Left forelimb (tissue), 1 donor: ENCODE results near the gene PROSER3.
"Not testable (repeated sequence)": the region's sequence is repeated elsewhere in the genome, so short reads cannot be mapped to it uniquely, and the experiment has no call there.

Experiments used
- DNase-seq: peaks from one replicate; pipeline ENCODE4 v3.0.0-alpha.2; 2018; ENCODE audit warnings: low spot score

PROSER3 gene

DNA sequence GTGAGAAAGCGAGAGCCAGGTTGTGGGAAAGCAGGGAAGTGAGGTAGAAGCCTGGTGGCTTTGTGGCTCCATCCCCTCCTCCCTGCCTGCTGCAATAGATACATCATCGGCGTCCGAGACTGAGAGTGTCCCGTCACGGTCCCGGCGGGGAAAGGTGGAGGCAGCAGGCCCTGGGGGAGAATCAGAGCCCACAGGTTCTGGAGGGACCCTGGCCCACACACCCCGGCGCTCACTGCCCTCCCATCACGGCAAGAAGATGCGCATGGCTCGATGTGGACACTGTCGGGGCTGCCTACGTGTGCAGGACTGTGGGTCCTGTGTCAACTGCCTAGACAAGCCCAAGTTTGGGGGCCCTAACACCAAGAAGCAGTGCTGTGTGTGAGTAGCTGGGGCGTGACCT is 35.1 kb upstream of the PROSER3 start:
- no peak for DNase-seq

DNA sequence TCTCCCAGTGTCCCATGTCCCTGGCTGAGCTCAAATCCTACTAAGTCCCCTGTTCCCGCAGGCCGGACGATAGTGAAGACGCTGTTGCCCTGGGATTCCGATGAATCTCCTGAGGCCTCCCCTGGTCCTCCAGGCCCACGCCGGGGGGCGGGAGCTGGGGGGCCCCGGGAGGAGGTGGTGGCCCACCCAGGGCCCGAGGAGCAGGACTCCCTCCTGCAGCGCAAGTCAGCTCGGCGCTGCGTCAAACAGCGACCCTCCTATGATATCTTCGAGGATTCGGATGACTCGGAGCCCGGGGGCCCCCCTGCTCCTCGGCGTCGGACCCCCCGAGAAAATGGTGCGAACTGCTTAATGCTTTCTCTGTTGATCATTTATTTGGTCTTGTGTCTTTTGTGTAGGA is 34.3 kb upstream of the PROSER3 start:
- no peak for DNase-seq

DNA sequence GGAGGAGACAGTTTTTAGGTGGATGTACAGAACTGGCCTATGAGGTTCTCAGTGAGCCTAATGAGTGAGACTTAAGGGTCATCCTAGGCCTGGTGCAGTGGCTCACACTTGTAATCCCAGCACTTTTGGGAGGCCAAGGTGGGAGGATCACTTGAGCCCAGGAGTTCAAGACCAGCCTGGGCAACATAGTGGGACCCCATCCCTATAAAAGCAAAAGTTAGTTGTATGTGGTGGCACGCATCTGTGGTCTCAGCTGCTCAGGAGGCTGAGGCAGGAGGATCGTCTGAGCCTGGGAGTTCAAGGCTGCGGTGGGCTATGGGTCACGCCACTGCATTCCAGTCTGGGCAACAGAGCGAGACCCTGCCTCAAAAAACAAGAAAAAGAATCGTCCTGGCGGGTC is 33.8 kb upstream of the PROSER3 start:
- DNase-seq, result not testable (repeated sequence)

DNA sequence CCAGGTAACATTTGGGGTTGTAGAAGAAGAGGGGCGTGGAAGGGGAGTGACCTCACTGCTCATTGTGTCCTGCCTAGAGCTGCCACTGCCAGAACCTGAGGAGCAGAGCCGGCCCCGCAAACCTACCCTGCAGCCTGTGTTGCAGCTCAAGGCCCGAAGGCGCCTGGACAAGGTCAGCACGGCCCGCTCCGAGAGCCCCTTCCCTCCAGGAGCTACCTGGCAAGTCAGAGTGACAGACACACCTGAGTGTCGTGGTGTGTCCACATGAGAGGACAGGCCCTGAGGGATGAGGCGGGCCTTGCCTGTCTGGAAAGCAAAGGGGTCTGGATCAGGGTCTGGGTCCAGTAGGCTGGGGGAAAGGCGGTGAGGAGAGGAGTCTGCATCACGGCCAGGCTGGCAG is 33.4 kb upstream of the PROSER3 start:
- DNase-seq, result no peak

DNA sequence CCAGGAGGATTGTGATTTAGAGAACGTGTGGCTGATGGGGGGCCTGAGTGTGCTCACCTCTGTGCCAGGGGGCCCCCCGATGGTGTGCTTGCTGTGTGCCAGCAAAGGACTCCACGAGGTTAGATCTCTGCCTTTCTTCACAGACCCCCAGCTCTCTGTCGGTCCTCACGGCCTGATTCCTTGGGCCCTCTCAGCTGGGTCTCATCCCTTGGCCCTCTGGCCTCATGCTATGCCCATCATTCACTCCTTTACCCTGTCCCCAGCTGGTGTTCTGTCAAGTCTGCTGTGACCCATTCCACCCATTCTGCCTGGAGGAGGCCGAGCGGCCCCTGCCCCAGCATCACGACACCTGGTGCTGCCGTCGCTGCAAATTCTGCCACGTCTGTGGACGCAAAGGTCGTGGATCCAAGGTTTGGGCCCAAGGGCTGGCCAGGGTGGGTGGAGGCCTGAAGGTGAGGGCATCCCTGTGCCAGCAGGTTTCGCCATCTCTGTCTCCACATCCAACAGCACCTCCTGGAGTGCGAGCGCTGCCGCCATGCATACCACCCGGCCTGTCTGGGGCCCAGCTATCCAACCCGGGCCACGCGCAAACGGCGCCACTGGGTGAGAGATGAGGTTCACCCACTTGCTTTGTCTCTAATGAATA is 32.6 kb upstream of the PROSER3 start:
- DNase-seq, result no peak

DNA sequence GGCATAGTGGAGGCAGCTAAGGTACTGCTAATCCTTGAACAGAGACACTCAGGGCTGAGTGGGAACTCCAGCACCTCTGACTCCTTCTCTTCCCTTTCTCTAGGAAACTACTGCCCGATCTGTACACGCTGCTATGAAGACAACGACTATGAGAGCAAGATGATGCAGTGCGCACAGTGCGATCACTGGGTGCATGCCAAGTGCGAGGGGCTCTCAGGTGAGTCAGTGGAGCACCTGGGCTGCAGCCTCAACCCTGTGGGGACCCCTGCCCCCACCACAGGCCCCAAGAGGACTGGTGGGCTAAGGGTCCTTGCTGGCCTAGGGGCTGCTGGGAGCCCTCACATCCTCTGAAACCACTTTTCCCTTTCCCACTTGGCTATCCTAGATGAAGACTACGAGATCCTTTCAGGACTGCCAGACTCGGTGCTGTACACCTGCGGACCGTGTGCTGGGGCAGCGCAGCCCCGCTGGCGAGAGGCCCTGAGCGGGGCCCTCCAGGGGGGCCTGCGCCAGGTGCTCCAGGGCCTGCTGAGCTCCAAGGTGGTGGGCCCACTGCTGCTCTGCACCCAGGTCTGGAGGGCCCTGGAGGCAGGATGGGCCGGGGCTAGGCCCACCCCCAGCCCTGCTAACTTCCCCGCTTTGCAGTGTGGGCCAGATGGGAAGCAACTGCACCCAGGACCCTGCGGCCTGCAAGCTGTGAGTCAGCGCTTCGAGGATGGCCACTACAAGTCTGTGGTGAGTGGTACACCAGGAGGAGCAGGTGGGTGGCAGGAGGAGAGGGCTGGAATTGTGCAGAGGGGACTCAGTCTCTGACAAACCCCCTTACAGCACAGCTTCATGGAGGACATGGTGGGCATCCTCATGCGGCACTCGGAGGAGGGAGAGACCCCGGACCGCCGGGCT is 30.7 kb upstream of the PROSER3 start:
- no peak for DNase-seq

DNA sequence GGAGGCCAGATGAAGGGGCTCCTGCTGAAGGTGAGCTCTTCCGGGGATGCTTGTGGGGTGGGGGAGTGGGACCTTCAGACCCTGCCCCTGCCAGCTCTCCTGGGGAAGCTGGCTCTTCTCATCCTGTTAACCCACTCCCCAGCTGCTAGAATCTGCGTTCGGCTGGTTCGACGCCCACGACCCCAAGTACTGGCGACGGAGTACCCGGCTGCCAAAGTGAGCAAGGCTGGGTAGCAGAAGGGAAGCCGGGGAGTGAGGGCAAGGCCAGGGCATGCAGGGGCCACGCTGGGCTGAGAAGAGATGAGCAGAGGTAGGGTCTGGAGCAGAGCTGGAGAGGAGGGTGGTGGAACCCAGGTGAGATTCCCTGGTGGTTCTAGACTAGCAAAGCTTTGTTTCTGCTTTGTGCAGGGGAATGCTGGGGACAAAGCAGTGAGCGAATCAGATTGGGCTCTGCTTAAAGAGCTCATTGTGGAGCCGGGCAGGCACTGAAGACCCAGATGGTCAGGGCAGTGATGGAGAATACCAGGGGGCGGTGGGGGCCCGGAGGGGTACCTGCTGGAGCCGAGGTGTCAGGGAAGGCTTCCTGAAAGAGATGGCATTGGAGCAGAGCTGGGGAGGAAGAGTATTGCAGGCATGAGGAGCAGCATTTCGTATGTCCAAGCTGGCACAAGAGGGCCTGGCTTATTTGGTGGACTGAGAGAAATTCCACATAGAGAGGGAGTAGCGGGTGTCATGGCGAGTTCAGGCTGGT is 29.8 kb upstream of the PROSER3 start:
- no peak for DNase-seq

DNA sequence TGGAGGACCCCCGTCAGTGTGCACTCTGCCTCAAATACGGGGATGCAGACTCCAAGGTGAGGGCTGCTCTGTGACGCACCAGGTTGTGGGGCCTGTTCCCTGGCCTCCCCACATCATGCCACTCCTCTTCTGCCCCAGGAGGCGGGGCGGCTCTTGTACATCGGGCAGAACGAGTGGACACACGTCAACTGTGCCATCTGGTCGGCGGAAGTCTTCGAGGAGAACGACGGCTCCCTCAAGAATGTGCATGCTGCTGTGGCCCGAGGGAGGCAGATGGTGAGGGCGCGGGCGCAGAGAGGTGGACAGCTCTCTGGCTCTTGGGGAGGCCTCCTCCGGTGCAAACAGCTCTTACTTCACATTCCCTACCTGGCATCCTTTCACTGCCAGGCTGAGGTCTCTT is 29.0 kb upstream of the PROSER3 start:
- no peak for DNase-seq

DNA sequence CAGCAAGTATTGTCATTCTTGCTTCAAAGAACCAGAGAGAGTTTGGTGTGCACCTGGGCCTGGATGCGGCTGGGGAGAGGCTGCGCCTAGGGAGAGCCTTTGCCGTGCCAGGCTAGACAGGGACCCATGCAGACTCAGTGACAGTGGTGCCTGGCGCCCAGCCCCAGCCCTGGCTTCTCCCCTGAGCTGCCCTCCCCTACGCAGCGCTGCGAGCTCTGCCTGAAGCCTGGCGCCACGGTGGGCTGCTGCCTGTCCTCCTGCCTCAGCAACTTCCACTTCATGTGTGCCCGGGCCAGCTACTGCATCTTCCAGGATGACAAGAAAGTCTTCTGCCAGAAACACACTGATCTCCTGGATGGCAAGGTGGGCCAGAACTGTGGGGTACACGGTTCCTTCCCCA is 28.2 kb upstream of the PROSER3 start:
- no peak for DNase-seq

DNA sequence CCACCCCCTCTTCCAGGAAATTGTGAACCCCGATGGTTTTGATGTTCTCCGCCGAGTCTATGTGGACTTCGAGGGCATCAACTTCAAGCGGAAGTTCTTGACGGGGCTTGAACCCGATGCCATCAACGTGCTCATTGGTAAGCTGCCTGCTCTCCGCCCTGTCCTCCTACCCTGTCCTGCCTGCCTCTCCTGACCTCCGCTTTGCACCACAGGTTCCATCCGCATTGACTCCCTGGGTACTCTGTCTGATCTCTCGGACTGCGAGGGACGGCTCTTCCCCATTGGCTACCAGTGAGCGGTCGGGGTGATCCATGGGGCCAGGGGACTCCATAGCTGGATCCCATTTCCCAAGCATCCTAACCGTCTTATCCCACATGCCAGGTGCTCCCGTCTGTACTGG is 27.6 kb upstream of the PROSER3 start:
- no peak for DNase-seq

DNA sequence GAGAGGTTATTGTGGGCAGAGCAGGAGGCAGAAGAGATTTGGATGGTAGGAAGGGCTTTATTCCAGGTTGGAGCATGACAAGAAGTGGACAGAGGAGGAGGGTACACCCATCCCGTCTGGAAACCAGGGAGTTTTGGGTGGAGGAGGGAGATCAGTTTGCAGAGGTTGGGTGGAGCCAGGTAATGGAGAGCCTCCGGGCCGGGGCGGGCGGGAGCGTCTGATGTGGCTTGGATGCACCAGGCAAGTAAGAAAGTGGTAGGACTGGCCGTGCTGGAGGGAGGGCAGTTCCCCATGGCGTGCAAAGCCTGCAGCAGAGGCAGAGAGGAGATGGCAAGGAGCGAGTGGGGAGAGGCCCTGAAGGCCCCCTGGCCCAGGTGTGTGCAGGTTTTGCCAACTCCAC is 26.6 kb upstream of the PROSER3 start:
- DNase-seq, result no peak

DNA sequence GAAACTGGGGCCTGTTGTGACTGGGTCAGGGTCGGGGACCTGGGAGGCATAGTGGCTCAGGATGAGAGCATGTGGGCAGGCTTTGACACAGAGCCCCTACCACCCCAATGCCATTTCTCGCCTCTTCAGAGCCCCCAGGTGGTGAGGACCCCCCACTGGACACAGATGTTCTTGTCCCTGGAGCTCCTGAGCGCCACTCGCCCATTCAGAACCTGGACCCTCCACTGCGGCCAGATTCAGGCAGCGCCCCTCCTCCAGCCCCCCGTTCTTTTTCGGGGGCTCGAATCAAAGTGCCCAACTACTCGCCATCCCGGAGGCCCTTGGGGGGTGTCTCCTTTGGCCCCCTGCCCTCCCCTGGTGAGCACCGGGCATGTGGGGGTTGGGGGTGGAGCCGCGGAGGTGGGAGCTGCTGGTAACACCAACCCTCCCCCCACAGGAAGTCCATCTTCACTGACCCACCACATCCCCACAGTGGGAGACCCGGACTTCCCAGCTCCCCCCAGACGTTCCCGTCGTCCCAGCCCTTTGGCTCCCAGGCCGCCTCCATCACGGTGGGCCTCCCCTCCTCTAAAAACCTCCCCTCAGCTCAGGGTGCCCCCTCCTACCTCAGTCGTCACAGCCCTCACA is 26.1 kb upstream of the PROSER3 start:
- no peak for DNase-seq

DNA sequence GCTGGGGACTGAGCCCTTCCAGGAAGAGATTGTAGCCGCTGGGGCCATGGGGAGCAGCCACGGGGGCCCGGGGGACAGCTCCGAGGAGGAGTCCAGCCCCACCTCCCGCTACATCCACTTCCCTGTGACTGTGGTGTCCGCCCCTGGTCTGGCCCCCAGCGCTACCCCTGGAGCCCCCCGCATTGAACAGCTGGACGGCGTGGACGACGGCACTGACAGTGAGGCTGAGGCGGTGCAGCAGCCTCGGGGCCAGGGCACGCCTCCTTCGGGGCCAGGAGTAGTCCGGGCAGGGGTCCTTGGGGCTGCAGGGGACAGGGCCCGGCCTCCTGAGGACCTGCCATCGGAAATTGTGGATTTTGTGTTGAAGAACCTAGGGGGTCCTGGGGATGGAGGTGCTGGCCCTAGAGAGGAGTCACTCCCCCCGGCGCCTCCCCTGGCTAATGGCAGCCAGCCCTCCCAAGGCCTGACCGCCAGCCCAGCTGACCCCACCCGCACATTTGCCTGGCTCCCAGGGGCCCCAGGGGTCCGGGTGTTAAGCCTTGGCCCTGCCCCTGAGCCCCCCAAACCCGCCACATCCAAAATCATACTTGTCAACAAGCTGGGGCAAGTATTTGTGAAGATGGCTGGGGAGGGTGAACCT is 25.3 kb upstream of the PROSER3 start:
- DNase-seq, result no peak

DNA sequence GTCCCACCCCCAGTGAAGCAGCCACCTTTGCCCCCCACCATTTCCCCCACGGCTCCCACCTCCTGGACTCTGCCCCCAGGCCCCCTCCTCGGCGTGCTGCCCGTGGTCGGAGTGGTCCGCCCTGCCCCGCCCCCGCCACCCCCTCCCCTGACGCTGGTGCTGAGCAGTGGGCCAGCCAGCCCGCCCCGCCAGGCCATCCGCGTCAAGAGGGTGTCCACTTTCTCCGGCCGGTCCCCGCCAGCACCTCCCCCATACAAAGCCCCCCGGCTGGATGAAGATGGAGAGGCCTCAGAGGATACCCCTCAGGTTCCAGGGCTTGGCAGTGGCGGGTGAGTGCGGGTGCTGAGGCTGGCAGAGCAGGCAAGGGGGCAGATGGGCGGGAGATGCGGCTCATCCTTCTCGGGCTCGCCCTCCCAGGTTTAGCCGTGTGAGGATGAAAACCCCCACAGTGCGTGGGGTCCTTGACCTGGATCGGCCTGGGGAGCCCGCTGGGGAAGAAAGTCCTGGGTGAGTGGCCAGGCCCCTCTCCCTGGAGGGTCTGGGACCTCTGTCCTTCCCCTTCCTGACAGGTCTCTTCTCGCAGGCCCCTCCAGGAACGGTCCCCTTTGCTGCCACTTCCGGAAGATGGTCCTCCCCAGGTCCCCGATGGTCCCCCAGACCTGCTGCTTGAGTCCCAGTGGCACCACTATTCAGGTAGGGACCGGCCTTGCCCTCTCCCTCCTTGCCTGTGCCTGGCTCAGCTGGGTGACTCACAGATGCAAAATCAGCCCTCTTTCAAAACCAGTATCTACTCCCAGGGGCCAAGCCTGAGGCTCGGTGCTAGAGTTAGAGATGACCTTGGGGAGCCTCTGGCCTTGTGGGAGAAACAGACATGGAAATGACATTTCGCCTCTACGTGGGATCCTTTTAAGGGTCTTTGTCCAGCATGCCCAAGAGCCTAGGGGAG is 24.5 kb upstream of the PROSER3 start:
- no peak for DNase-seq

DNA sequence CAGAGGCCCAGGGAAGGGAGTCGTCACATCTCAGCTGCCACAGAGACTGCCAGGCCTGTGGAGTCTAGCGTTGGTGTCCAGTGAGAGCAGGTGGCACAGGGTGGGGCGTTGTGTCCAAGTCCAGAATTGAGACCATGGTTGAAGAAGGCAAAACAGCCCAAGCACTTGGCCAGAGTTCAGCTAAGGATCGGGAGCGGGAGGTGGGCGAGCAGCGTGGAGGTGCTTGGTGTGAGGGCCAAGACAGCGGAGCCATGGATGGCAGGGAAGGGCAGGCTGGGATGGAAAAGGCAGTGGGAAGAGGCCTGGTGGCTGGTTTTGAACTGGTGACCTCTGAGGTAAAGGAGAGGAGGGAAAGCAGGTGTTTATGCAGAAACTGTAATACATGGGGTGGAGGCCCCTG is 23.7 kb upstream of the PROSER3 start:
- no peak for DNase-seq

DNA sequence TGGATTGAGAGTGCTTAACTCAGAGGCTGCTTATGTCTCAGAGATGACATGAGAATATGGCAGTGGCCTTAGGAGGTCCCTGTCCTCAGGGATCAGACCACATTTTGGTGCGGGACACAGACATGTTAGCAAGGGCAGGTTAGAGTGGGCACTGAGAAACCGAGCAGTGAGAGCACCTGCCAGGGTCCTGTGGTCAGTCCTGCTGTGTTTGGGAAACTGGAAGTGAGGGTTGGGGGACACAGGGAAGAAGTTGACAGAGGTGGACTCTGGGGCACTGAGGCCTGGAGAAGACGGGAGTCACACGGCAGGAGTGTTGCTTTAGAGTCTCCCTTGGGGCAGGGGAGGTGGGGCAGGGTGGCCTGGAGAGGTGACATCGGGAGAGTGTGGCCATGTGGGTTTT is 23.1 kb upstream of the PROSER3 start:
- no peak for DNase-seq

DNA sequence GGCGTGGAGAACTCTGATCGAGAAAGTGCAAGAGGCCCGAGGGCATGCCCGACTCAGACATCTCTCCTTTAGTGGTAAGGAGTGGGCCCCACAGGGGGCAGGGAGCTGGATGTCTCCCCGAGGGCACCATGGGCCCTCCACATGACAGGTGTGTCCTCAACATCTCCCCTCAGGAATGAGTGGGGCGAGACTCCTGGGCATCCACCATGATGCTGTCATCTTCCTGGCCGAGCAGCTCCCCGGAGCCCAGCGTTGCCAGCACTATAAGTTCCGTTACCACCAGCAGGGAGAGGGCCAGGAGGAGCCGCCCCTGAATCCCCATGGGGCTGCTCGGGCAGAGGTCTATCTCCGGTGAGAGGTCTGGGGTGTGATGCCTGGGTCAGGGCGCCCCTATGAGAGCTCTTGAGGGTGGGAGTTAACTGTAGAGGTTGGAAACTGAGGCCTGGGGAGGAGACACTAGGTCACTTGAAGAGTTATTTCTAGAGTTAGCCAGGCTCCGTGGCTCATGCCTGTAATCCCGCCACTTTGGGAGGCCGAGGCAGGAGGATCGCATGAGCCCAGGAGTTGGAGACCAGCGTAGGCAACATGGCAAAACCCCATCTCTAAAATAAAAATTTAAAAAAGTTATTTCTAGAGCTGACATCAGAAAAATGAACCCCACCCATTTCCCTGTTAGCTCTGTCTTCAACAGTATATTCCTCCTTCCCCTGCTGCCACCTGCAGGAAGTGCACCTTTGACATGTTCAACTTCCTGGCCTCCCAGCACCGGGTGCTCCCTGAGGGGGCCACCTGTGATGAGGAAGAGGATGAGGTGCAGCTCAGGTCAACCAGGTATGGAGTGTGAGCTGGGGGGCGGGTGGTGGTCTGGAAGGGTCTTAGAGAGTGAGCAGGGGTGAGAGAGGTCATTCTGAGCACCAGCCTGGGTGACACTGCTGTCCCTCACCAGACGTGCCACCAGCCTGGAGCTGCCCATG is 20.8 kb upstream of the PROSER3 start:
- no peak for DNase-seq

DNA sequence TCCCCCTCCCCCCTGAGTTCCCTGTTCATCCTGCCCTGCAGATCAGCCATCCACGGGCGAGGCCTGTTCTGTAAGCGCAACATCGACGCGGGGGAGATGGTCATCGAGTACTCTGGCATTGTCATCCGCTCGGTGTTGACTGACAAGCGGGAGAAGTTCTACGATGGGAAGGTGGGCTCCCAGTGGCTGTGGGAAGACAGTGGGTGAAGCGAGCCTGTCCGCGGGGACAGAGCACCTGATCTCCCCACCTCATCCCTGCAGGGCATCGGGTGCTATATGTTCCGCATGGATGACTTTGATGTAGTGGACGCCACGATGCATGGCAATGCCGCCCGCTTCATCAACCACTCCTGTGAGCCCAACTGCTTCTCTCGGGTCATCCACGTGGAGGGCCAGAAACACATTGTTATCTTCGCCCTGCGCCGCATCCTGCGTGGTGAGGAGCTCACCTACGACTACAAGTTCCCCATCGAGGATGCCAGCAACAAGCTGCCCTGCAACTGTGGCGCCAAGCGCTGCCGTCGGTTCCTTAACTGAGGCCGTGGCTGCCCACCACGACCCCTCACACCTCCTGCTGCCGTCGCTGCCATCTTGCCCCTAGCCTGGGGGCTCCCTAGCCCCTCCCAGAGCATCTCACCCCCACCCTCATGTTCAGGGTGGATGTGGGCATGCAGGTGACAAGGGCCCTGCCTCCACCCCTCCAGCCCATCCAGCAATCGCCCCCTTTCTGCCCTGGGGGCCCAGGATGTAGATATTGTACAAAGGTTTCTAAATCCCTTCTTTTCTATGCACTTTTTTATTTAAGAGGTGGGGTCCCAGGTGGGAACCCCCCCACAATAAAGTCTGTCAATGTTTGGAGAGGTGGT is 19.7 kb upstream of the PROSER3 start:
- no peak for DNase-seq

DNA sequence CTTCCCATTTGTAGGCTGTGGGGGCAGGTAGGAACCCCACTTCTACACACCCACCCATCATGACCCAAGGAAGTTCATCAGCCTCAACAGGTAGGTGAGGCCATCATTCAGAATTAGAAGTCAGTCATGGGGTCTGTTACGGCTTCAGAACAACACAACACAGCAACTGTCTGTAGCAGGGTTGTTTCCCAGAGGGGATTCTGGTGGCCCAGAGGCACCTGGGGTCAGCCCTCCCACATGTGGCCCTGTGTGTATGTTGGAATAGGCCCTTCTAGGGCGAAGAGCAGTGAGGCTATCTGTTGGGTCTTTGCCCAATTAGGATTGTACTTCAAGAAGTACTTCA is 19.1 kb upstream of the PROSER3 start:
- no peak for DNase-seq
